Ramos (cell line): ENCODE data around the gene TAT.
"Not testable (repeated sequence)": the region's sequence is repeated elsewhere in the genome, so short reads cannot be mapped to it uniquely, and the experiment has no call there.

ENCODE experiments used
- in situ Hi-C: fragments of 300-500 bp; cut with MboI; formaldehyde crosslinking; loops from one replicate; pipeline ENCODE4 v1.14.3; 2022; ENCODE audit warnings: low sequenced_read_pairs; ENCODE audit not compliant: unreplicated experiment

Gene TAT

DNA sequence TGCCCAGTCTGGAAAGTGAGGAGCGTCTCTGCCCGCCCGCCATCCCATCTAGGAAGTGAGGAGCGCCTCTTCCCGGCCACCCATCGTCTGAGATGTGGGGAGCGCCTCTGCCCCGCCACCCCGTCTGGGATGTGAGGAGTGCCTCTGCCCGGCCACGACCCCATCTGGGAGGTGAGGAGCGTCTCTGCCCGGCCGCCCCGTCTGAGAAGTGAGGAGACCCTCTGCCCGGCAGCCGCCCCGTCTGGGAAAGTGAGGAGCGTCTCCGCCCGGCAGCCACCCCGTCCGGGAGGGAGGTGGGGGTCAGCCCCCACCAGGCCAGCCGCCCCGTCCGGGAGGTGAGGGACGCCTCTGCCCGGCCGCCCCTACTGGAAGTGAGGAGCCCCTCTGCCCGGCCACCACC, 12.4 kb upstream of the TAT start:
- in situ Hi-C loops = not testable (repeated sequence)

DNA sequence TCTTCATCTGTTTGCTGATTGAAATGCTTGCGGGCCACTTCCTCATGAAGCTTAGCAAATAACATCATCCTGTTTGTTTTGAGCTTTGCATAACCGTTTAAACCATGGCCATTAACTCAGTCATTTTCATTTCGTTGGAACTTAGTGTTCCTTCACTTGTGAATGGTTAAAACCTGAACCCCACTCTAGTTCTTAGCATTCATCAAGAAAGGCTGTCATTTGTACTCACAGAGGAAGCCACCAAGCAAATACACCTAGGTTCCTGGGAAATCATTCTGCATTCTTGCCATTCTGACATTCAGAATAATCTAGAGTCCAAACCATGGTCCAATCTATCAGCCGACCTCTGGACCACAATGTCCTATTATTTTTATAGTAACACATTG, 8.4 kb upstream of the TAT start:
- in situ Hi-C loops = no loop called here

DNA sequence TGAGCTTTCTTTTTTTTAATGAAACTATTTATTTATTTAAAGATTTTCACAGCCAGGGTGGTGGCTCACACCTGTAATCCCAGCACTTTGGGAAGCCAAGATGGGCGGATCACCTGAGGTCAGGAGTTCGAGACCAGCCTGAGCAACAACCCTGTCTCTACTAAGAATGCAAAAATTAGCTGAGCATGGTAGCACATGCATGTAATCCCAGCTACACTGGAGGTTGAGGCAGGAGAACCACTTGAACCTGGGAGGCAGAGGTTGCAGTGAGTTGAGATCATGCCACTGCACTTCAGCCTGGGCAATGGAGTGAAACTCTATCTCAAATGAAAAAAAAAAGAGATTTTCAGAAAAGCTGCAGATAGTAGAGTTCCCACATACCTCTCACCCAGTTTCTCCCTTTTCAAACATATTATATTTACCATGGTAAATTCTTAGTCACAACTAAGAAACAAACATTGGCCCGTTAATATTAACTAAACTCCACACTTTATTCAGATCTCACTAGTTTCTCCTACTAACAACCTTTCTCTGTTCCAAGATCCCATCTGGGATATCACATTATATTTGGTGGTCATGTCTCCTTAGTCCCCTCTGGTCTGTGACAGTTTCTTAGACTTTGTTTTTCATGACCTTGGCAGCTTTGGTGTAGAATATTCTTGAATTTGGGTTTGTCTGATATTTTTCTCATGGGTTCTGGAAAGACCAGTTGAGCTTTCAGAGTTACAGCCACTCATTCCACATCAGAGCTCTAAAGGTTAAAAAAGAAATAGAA, 7.8 kb upstream of the TAT start:
- in situ Hi-C loops = no loop called here

DNA sequence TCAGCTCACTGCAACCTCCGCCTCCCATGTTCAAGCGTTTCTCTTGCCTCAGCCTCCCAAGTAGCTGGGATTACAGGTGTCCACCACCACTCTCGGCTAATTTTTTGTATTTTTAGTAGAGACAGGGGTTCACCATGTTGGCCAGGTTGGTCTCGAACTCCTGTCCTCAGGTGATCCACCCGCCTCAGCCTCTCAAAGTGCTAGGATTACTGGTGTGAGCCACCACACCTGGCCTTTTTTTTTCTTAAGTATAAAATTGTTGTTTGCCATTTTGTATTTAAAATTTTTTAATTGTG, 5.6 kb upstream of the TAT start:
- in situ Hi-C loops = not testable (repeated sequence)

DNA sequence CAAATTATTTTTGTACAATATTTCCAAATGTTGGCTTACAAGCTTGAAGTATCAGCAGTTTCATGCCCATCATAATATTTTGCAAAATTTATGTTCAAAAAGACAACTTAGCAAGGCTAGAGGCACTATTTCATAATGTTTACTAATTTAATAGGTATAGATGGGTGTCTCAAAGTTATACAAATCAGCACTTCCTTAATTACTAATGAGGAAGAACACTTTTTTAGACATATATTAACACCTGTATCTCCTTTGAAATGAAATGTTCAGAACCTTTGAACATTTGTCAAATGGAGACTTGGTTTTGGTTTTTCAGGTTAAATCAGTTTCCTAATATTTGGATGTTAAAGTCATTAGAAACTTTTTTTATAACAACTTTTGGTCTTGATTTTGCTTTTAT, 2.2 kb downstream of the TAT start:
- in situ Hi-C loops = no loop called here

DNA sequence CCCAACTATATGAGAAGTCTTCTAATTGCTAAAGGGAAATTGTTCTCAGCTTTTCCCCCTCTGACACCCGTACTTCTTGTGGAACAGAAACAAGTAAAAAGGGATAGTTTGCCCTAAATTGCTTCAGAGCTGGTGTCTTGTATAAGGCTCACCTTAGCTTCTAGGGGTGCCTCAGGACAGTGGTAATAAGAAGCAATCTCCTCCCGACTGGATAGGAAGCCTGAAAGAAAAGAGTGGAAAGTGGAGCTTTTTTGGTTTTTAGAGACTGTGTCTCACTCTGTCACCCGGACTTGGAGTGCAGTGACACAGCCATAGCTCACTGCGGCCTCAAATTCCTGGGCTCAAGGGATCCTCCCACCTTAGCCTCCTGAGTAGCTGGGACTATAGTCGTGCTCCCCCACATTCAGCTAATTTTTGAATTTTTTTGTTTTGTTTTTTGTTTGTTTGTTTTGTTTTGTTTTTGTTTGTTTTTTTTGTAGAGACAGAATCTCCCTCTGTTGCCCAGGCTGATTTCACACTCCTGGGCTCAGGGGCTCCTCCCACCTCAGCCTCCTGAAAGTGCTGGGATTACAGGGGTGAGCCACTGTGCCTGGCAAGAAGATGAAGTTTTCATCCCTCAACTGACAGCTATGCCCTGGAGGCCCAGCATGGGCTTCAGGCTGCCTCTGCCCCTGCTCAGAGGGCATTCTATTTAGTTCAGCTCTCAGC, 3.4 kb downstream of the TAT start:
- in situ Hi-C loops = no loop called here

DNA sequence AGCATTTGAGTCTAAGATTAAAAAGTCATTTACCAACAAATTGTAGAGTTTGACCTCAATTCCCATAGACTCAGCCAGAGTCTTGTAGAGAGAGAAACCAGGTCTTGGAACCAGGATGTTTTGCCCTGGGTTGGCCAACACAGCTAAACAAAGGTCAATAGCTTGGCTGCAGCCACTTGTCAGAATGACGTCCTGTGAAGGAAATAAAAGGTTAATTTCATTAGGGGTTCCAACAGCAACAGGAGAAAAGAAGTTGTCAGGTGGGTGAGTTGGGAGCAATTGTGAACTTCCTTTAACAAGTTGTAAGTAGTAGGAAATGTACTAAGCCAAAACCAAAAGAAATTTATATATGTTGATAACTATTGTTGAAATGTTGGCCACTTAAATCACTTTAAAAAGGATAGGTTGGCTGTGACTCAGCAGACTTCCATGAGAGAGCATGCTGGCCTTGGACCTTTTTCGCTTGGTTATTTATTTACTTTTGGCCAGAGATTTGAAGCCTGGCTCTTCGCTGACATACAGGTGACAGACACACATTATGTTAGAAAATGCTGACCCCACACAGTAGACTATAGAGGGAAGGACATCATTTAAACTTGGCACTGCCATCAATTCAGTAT, 4.3 kb downstream of the TAT start:
- in situ Hi-C loops = no loop called here

DNA sequence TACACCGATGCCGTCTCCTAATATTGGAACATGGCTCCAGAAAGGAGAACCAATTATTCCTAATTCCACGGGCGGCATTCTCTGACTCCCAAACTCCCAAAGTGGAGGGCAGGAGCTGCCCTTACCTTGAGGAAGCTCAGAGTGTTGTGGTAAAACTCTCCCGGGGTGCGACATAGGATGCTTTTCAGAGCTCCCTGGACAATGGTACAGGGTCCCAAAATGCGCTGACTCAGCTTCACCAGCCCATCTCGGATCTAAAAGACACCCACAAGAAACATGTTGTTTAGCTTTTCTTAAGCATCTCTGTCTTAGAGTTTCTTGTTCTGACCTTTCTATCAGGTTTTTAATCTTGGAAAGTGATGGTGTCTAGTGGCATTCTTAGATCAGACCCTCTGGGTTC, 6.7 kb downstream of the TAT start:
- in situ Hi-C loops = no loop called here

DNA sequence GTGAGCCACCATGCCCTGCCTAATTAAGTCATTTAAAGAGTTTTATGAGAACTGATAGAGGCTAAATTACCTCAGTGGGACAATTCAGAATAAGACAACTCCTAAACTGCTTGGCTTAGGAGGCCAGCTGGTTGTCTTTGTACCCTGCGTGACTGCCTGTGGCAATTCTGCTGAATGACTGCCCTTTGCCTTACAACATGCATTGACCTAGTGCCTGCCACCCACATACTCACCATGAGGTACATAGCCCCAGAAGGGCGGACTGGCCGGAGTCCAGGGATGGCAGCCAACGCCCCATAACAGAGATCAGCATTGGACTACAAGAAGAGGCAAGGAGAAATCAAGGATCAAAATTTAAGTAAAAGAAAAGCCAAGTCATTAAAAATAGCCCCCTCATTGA, 7.3 kb downstream of the TAT start:
- in situ Hi-C loops = no loop called here

DNA sequence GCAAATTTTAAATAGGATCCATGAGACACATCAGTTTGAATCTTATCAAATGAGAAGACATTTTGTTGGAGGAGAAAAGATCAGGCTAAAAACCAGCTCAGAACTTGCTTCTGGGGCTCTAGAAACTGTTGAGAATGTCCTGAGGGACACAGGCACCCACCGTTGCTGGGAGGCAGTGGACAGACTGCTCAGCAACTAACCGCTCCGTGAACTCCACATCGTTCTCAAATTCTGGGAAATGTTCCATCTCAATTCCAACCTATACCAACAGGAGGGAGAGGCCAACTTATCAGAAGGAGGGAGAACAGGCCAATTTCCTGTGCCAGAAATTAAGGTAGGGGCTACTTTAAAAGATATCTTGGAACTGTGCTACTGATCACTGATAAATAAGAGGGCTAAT, 8.3 kb downstream of the TAT start:
- in situ Hi-C loops = no loop called here

DNA sequence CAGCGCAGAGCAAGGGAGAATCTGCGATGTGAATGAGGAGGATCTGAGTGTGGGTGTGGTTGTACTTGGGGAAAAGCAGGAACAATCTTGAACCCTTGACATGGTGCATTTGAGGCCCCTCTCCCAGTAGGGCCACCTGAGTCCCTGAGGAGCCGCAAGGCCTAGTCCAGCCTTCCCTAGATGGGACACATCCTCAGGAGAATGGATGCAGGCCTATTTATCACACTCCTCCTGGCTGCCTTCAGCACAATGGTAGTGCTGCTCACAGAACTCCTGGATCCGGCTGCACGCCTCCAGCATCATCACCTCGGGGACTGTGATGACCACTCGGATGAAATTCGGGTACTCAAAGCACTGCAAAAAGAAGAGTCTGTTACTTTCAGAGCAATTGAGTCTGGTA, 9.0 kb downstream of the TAT start:
- in situ Hi-C loops = no loop called here

DNA sequence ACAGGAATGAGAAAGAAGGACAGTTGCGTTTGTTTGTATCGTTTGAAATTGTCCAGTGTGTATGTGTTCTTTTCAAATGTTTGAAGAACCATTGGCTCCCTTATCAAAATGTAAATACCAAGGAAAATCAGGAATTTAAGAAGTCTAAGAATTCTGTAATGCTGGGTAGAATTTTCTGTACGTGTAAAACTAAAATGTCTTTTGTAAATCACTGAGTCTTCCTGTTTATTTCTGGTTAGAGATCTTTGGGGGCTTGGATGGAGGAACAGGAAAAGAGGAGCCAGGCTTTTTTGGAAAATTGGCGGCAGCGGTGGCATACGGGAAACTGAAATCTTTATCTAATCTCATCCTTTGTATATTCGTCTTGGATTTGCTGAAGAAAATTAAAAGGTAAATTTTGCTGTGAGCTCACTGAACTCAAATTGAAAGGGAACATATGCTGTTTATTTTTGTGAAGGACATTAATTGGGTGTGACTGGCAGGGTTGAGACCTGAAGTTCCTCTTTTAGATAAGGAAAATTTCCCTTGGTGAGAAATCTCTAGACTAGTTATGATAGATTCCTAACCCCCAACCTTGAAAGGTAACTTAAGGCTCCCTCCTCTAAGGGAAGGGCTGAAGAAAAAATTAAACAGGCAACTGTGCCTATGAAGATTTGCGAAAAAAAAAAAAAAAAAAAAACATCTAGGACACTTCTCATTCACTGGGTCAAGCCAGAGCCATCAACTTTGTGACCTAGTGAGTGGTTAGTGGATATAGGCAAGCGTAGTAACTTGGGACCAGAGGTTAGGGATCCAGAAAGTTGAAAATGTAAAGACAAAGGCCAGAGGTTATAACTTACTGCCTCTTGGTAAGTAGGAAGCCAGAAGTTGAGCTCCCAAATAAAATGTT, 10.8 kb downstream of the TAT start:
- in situ Hi-C loops = no loop called here

DNA sequence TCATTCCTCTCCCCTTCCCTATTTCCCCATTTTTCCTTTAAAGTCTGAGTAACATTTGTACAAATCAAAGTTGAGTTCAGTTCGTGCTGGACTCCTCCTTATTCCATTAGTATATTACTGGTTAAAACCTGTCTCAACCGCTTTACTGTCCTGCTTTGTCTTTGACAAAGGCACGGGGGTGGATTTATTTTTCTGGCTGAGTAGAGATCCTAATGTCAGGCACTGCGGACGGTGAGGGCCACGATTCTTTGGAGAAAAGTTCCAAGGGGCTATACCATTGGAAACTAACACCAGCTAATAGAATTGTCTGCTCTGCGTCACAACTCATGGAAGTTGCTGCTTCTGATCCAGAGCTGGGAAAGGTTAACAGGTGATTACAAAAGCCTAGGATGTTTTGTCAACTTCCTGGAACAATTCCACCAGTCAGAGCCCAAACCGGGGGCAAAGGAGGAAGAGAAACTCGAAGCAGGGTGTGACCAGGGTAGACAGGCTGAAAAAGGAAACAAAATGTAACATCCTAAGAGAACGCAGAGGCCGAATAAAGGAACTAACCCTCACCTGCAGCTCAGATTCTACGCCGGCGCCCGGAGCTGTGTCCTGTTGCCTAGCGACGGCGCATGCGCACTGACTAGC, 12.4 kb downstream of the TAT start:
- in situ Hi-C loops = no loop called here

DNA sequence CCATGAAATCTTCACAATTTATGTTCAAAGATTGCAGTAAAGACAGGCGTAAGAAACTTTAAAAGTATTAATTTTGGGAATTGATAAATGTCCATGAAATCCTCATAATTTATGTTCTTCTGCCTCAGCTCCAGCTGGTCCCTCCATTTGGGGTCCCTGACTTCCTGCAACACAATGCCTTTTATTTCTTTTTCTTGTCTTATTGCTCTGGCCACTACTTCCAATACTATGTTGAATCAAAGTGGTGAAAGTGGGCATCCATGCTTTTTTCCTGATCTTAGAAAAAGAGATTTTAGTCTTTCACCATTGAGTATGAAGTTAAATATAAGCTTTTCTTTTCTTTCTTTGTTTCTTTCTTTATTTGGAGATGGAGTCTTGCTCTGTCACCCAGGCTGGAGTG, 14.3 kb downstream of the TAT start:
- in situ Hi-C loops = no loop called here

DNA sequence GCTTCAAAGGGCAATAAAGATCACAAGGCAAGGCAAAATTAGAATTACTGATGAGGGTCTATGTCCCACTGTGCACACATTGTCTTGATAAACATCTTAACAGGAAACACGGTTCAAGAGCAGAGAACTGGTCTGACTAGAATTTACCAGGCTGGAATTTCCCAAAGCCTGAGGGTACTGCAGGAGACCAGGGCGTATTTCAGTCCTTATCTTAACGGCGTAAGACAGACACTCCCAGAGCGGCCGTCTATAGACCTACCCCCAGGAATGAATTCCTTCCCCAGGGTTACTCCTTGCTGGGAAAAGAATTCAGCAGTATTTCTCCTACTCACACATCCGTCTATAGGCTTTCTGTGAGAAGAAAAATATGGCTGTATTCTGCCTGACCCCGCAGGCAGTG, 15.0 kb downstream of the TAT start:
- in situ Hi-C loops = not testable (repeated sequence)

DNA sequence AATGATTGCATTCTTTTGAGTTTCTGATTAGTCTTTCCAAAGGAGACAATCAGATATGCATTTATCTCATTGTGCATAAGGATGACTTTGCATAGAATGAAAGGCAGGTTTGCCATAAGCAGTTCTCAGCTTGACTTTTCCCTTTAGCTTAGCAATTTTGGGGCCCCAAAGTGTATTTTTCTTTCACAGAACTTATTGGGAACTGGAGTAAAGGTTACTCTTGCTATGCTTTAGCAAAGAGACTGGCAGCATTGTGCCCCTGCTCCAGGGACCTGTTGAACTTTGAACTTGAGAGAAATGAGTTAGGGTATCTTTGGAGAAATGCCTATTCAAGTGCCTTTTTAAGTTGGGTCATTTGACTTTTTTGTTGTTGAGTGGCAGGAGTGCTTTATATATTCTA, 17.0 kb downstream of the TAT start:
- in situ Hi-C loops = no loop called here

DNA sequence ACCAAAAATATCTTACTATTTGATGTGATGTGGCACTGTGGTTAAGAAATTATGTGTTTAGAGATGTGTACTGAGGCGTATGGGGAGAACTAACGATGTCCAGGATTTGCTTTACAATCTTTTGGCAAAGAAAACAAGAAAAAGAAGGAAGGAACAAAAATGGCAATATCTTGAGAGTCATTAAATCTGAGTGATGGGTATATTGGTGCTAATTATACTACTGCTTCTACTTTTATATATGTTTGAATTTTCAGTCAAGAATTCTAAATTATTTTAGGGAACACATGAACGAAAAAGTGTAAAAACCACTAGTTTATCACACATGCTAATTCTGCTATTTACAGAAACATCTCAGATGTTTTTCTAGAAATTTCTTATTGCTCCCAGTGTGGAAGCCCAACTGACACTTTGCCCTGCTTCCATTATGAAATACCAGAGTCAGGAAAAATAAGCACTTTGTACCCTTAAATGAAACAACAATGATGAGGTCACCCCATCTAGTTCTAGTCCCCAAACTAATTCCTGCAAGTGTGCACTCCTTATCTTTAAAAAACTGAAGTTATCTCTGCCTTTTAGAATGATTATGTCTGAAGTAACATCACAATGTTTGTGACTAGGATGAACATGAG, 18.8 kb downstream of the TAT start:
- in situ Hi-C loops = no loop called here

DNA sequence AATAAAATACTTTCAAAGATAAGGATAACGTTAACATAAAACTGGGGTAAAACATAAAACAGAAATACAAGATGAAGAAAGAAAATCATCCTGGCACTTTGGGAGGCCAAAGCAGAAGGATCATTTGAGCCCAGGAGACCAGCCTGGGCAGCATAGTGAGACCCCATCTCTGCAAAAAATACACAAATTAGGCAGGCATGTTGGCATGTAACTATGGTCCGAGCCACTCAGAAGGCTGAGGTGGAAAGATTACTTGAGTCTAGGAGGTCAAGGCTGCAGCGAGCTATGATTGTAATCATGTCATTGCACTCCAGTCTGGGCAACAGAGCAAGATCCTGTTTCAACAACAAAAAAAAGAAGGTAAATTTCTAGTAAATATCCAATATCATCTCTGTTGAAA, 19.6 kb downstream of the TAT start:
- in situ Hi-C loops = no loop called here

DNA sequence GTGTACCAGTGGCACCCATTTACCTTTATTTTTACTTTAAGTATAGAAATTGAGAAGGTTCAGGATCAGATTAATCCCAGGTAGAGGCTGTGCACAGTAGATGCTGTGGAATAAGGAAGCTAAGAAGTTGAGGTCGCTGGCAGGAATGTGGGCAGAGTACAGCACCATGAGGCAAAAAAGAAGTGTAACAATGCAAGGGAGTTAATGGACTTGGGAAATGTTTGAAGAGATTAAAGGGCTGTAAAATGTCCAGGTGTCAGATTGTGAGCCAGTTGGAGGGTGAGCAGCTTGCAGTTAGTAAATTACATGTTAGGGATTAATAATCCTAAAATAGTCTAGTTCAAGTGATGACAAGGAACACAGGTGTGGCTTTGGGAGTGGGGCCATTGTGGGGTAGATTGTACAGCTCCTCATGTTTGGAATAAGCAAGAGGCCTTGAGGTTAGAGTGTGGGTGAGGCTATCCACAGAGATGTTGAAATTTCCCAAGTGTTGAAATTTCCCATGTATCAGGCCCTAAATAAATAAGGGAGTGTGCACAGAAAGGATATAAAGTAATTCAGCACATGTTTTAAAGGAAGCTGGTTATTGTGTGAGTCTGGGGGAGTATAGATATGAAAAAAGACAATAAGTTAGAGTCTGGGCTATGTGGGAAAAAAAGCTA, 21.5 kb downstream of the TAT start:
- in situ Hi-C loops = no loop called here
